ENCODE data around the gene MADCAM1. TPM values are rescaled to one million over a fixed set of nuclear protein-coding genes. Genes with fewer than 3 reads are reported as not detected.

MADCAM1 gene
- total RNA-seq, 2 experiments from 2014 or later, result 0.21 TPM; not detected in 1

- DNase-seq, result peak; percentile 88
- Mint-ChIP-seq H3K27me3 (peaks cover 3% of the 10 kb centered on the region), H3K36me3 (peaks cover 12% of the 10 kb centered on the region), H3K4me3 (peak within 1 kb of the TSS; percentile 92), H3K27ac (peak within 1 kb of the TSS; percentile 98), H3K4me1 (peaks cover 33% of the 10 kb centered on the region), H3K9me3 (no peaks in the 10 kb centered on the region)
These were observed 11.3 kb downstream of the MADCAM1 start, which contains the start of gene TPGS1 for GRCh38 chr19:507286-508203. TSS of gene TPGS1 (plus strand) at chr19:507497. CDS start at chr19:507507, 10 bp downstream.

GRCh38 chr19:508204-509150 lies 12.2 kb downstream of the MADCAM1 start:
- Mint-ChIP-seq H3K9me3 (no peaks in the 10 kb centered on the region), H3K36me3 (peaks cover 12% of the 10 kb centered on the region), H3K4me1 (peaks cover 32% of the 10 kb centered on the region), H3K27ac (peak overlapping the region; percentile 81), H3K27me3 (peaks cover 3% of the 10 kb centered on the region), H3K4me3 (peak overlapping the region; percentile 92)
- no peak for DNase-seq

GRCh38 chr19:510606-511100 lies 14.4 kb downstream of the MADCAM1 start:
- DNase-seq, result peak; percentile 96
- Mint-ChIP-seq H3K27ac (peak overlapping the region; percentile 95), H3K27me3 (peaks cover 3% of the 10 kb centered on the region), H3K4me1 (peaks cover 32% of the 10 kb centered on the region), H3K36me3 (peaks cover 12% of the 10 kb centered on the region), H3K9me3 (no peaks in the 10 kb centered on the region), H3K4me3 (peak overlapping the region; percentile 81)

- Mint-ChIP-seq H3K27me3 (peaks cover 3% of the 10 kb centered on the region), H3K36me3 (peaks cover 12% of the 10 kb centered on the region), H3K4me3 (peak overlapping the region; percentile 81), H3K9me3 (no peaks in the 10 kb centered on the region), H3K4me1 (peaks cover 32% of the 10 kb centered on the region), H3K27ac (peak overlapping the region; percentile 95)
- DNase-seq, result peak; percentile 83
These were observed 15.0 kb downstream of the MADCAM1 start for GRCh38 chr19:511101-511851.

- DNase-seq, result no peak
- H3K4me3 Mint-ChIP-seq, result no peak overlapping the region
- H3K36me3 Mint-ChIP-seq, result peaks cover 12% of the 10 kb centered on the region
- H3K9me3 Mint-ChIP-seq, result no peaks in the 10 kb centered on the region
- no peak overlapping the region for H3K27ac Mint-ChIP-seq
- peaks cover 32% of the 10 kb centered on the region for H3K4me1 Mint-ChIP-seq
- peaks cover 3% of the 10 kb centered on the region for H3K27me3 Mint-ChIP-seq
These were observed 16.5 kb downstream of the MADCAM1 start for GRCh38 chr19:512547-513365.

- Mint-ChIP-seq H3K4me3 (no peak overlapping the region), H3K27me3 (peaks cover 3% of the 10 kb centered on the region), H3K36me3 (peaks cover 10% of the 10 kb centered on the region), H3K27ac (no peak overlapping the region), H3K9me3 (no peaks in the 10 kb centered on the region), H3K4me1 (peaks cover 24% of the 10 kb centered on the region)
- DNase-seq, result no peak
These were observed 17.3 kb downstream of the MADCAM1 start for GRCh38 chr19:513368-514165.

- no peak for DNase-seq
- Mint-ChIP-seq H3K9me3 (no peaks in the 10 kb centered on the region), H3K4me3 (no peak overlapping the region), H3K27me3 (peaks cover 3% of the 10 kb centered on the region), H3K36me3 (peaks cover 5% of the 10 kb centered on the region), H3K27ac (no peak overlapping the region), H3K4me1 (peaks cover 18% of the 10 kb centered on the region)
These were observed 17.9 kb downstream of the MADCAM1 start for GRCh38 chr19:514166-514663.

- Mint-ChIP-seq H3K9me3 (no peaks in the 10 kb centered on the region), H3K27ac (no peak overlapping the region)
These were observed 21.7 kb downstream of the MADCAM1 start for GRCh38 chr19:517721-518597.

GRCh38 chr19:518598-519231 lies 22.4 kb downstream of the MADCAM1 start:
- Mint-ChIP-seq H3K9me3 (no peaks in the 10 kb centered on the region), H3K27ac (no peak overlapping the region)

More at GRCh38 chr19:517721-518597, 21.7 kb downstream of the MADCAM1 start:
- Mint-ChIP-seq H3K4me3 (no peak overlapping the region), H3K36me3 (no peaks in the 10 kb centered on the region), H3K27me3 (no peaks in the 10 kb centered on the region), H3K4me1 (no peaks in the 10 kb centered on the region)
- no peak for DNase-seq

GRCh38 chr19:519449-519865 lies 23.2 kb downstream of the MADCAM1 start:
- Mint-ChIP-seq H3K4me3 (no peak overlapping the region), H3K36me3 (no peaks in the 10 kb centered on the region), H3K4me1 (no peaks in the 10 kb centered on the region), H3K27me3 (no peaks in the 10 kb centered on the region), H3K9me3 (no peaks in the 10 kb centered on the region), H3K27ac (no peak overlapping the region)
- no peak for DNase-seq

More at GRCh38 chr19:518598-519231, 22.4 kb downstream of the MADCAM1 start:
- no peaks in the 10 kb centered on the region for H3K36me3 Mint-ChIP-seq
- H3K4me3 Mint-ChIP-seq, result no peak overlapping the region
- no peaks in the 10 kb centered on the region for H3K4me1 Mint-ChIP-seq
- peak; percentile 74 for DNase-seq
- no peaks in the 10 kb centered on the region for H3K27me3 Mint-ChIP-seq

GRCh38 chr19:522726-523125 lies 26.4 kb downstream of the MADCAM1 start:
- no peaks in the 10 kb centered on the region for H3K9me3 Mint-ChIP-seq
- H3K27ac Mint-ChIP-seq, result no peak overlapping the region
- peaks cover 14% of the 10 kb centered on the region for H3K27me3 Mint-ChIP-seq
- H3K4me3 Mint-ChIP-seq, result no peak overlapping the region
- H3K4me1 Mint-ChIP-seq, result peaks cover 3% of the 10 kb centered on the region
- H3K36me3 Mint-ChIP-seq, result no peaks in the 10 kb centered on the region
- DNase-seq, result no peak

All from activated naive CD8-positive, alpha-beta T cell treated with anti-CD3 and anti-CD28 coated beads for 36 hours (primary cell).